Mesothelial cell of epicardium (in vitro differentiated cells): ENCODE data around the gene SORCS1. TPM values are rescaled to one million over a fixed set of nuclear protein-coding genes. Genes with fewer than 3 reads are reported as not detected.

ENCODE experiments used
- DNase-seq, 2 experiments: peaks; one replicate each; pipeline ENCODE4 v3.0.0; 2021; ENCODE audit warnings: low spot score in 2 of 2; ENCODE audit not compliant: unreplicated experiment in 2 of 2
- H3K27ac Mint-ChIP-seq: 2 replicates; pipeline ENCODE4 v1.8.0; 2021; ENCODE audit warnings: mixed read lengths
- H3K27me3 Mint-ChIP-seq: 2 replicates; pipeline ENCODE4 v1.8.0; 2021; ENCODE audit warnings: low read depth, mixed read lengths
- H3K36me3 Mint-ChIP-seq: 2 replicates; pipeline ENCODE4 v1.8.0; 2021; ENCODE audit warnings: mixed read lengths
- H3K4me1 Mint-ChIP-seq: 2 replicates; pipeline ENCODE4 v1.8.0; 2021; ENCODE audit warnings: mixed read lengths
- H3K4me3 Mint-ChIP-seq: 2 replicates; pipeline ENCODE4 v1.8.0; 2021; ENCODE audit warnings: mild to moderate bottlenecking, moderate library complexity, mixed read lengths
- H3K9me3 Mint-ChIP-seq: 2 replicates; pipeline ENCODE4 v1.8.0; 2021; ENCODE audit warnings: mixed read lengths
- CTCF ChIP-seq: fragments of 200-600 bp; sonication (generic); IDR thresholded peaks from one replicate; pipeline ENCODE4 v1.5.0; 2021; ENCODE audit warnings: antibody characterized with exemption; ENCODE audit not compliant: unreplicated experiment
- total RNA-seq: library from RNA; stranded (reverse); gene quantifications from 3 replicates; pipeline ENCODE4 v1.2.1, GENCODE V29; 2021

The SORCS1 gene
- total RNA-seq, 1 donor from 2014 or later, result 0.78 TPM

GRCh38 chr10:106900016-106900652, 264.4 kb downstream of the SORCS1 start:
- no peaks in the 10 kb centered on the region for H3K36me3 Mint-ChIP-seq
- TF ChIP-seq CTCF, result no peak
- no peak overlapping the region for H3K4me3 Mint-ChIP-seq
- H3K9me3 Mint-ChIP-seq, result no peaks in the 10 kb centered on the region
- H3K4me1 Mint-ChIP-seq, result no peaks in the 10 kb centered on the region
- no peak overlapping the region for H3K27ac Mint-ChIP-seq
- no peak for DNase-seq
- peaks cover 3% of the 10 kb centered on the region for H3K27me3 Mint-ChIP-seq

GRCh38 chr10:106898446-106898845, 266.1 kb downstream of the SORCS1 start:
- Mint-ChIP-seq H3K9me3 (no peaks in the 10 kb centered on the region), H3K36me3 (no peaks in the 10 kb centered on the region), H3K27ac (no peak overlapping the region), H3K4me1 (peaks cover 13% of the 10 kb centered on the region), H3K4me3 (no peak overlapping the region), H3K27me3 (no peaks in the 10 kb centered on the region)
- TF ChIP-seq CTCF, result no peak
- no peak for DNase-seq

GRCh38 chr10:106897719-106898118, 266.8 kb downstream of the SORCS1 start:
- Mint-ChIP-seq H3K4me1 (peaks cover 13% of the 10 kb centered on the region), H3K4me3 (no peak overlapping the region), H3K27ac (no peak overlapping the region), H3K36me3 (no peaks in the 10 kb centered on the region), H3K9me3 (no peaks in the 10 kb centered on the region), H3K27me3 (no peaks in the 10 kb centered on the region)
- TF ChIP-seq CTCF, result no peak
- DNase-seq, result no peak

- Mint-ChIP-seq H3K27me3 (no peaks in the 10 kb centered on the region), H3K36me3 (no peaks in the 10 kb centered on the region), H3K27ac (no peak overlapping the region), H3K4me3 (no peak overlapping the region), H3K4me1 (peaks cover 13% of the 10 kb centered on the region), H3K9me3 (no peaks in the 10 kb centered on the region)
- DNase-seq, result no peak
- no peak for TF ChIP-seq CTCF
Observed at GRCh38 chr10:106894692-106895091, 269.8 kb downstream of the SORCS1 start.

GRCh38 chr10:106877574-106877973, 286.9 kb downstream of the SORCS1 start:
- H3K27me3 Mint-ChIP-seq, result no peaks in the 10 kb centered on the region
- DNase-seq, result no peak
- no peak for TF ChIP-seq CTCF
- no peaks in the 10 kb centered on the region for H3K36me3 Mint-ChIP-seq
- no peak overlapping the region for H3K4me3 Mint-ChIP-seq
- H3K9me3 Mint-ChIP-seq, result peaks cover 10% of the 10 kb centered on the region
- H3K4me1 Mint-ChIP-seq, result no peaks in the 10 kb centered on the region
- no peak overlapping the region for H3K27ac Mint-ChIP-seq

- no peak overlapping the region for H3K27ac Mint-ChIP-seq
- no peak overlapping the region for H3K4me3 Mint-ChIP-seq
- DNase-seq, result no peak
- no peak for TF ChIP-seq CTCF
- H3K27me3 Mint-ChIP-seq, result peaks cover 3% of the 10 kb centered on the region
- no peaks in the 10 kb centered on the region for H3K36me3 Mint-ChIP-seq
- peaks cover 20% of the 10 kb centered on the region for H3K9me3 Mint-ChIP-seq
- H3K4me1 Mint-ChIP-seq, result no peaks in the 10 kb centered on the region
Observed at GRCh38 chr10:106874604-106874889, 290.0 kb downstream of the SORCS1 start.
